Natural killer cell (primary cell): ENCODE data around the gene UBASH3B. TPM values are rescaled to one million over a fixed set of nuclear protein-coding genes. Genes with fewer than 3 reads are reported as not detected.
A peak's percentile ranks its signal among the peaks of the same experiment; 100 is the strongest.
"Not testable (repeated sequence)": the region's sequence is repeated elsewhere in the genome, so short reads cannot be mapped to it uniquely, and the experiment has no call there.

Source experiments
- ATAC-seq, 3 donors: fragments of 150-1000 bp in 2 of 3; fragments of 200-7000 bp in 1 of 3; cut with Tn5 transposase; 1 replicate in 1 of 3; 2 replicates in 2 of 3; pipeline ENCODE4 v1.10.0; 2021; ENCODE audit warnings: mild to moderate bottlenecking in 2 of 3, moderate library complexity in 2 of 3
- DNase-seq, 2 donors: peaks; one replicate each; pipeline versions ENCODE4 v3.0.0 to v3.0.0-alpha.2; 2013 to 2021; ENCODE audit warnings: mixed read lengths in 1 of 2
- H3K27ac ChIP-seq: one replicate; pipeline ENCODE4 v1.5.1; 2013; ENCODE audit warnings: mild to moderate bottlenecking, low read length
- H3K27me3 ChIP-seq: one replicate; pipeline ENCODE4 v1.6.1; 2013; ENCODE audit warnings: low read length; ENCODE audit not compliant: control insufficient read depth, insufficient read depth
- H3K36me3 ChIP-seq: one replicate; pipeline ENCODE4 v1.6.1; 2013; ENCODE audit warnings: low read length; ENCODE audit not compliant: control insufficient read depth, insufficient read depth
- H3K4me1 ChIP-seq: one replicate; pipeline ENCODE4 v1.6.1; 2013; ENCODE audit warnings: low read length; ENCODE audit not compliant: control insufficient read depth, insufficient read depth
- H3K4me3 ChIP-seq: one replicate; pipeline ENCODE4 v1.5.1; 2013; ENCODE audit warnings: low read length
- H3K9me3 ChIP-seq: one replicate; pipeline ENCODE4 v1.6.1; 2013; ENCODE audit warnings: low read length; ENCODE audit not compliant: control insufficient read depth, insufficient read depth
- H3K27ac Mint-ChIP-seq, 2 donors: one replicate each; pipeline ENCODE4 v1.8.0; 2022; ENCODE audit warnings: mild to moderate bottlenecking in 2 of 2, mixed read lengths in 2 of 2, moderate library complexity in 1 of 2
- H3K27me3 Mint-ChIP-seq, 2 donors: one replicate each; pipeline ENCODE4 v1.8.0; 2022; ENCODE audit warnings: low read depth in 2 of 2, mixed read lengths in 2 of 2
- H3K36me3 Mint-ChIP-seq: one replicate; pipeline ENCODE4 v1.8.0; 2022; ENCODE audit warnings: mixed read lengths
- H3K4me1 Mint-ChIP-seq, 2 donors: one replicate each; pipeline ENCODE4 v1.8.0; 2022; ENCODE audit warnings: mixed read lengths in 2 of 2
- H3K4me3 Mint-ChIP-seq: one replicate; pipeline ENCODE4 v1.8.0; 2022; ENCODE audit warnings: mild to moderate bottlenecking, moderate library complexity, mixed read lengths
- H3K9me3 Mint-ChIP-seq, 2 donors: one replicate each; pipeline ENCODE4 v1.8.0; 2022; ENCODE audit warnings: mixed read lengths in 2 of 2
- CTCF ChIP-seq: fragments of 200-600 bp; IDR thresholded peaks from one replicate; pipeline ENCODE4 v1.8.0; 2022; ENCODE audit warnings: antibody characterized with exemption
- WGBS: methylation state at CpG from one replicate; pipeline ENCODE4 v1.1.7; 2013; ENCODE audit warnings: missing lambda C conversion rate; ENCODE audit not compliant: insufficient coverage; 5-methylcytosine and 5-hydroxymethylcytosine counted together
- intact Hi-C: fragments of 100-400 bp; cut with micrococcal nuclease; formaldehyde crosslinking; loops from one replicate; pipeline ENCODE4 v1.14.2; 2022
- total RNA-seq, 4 donors: library from RNA; stranded (reverse); fragments of 120-200 nt in 1 of 4; gene quantifications; one replicate each; pipeline versions ENCODE4 v1.2.3 to v1.2.4, GENCODE V29; 2013 to 2022

The UBASH3B gene
- total RNA-seq, 3 donors from 2014 or later (not counting 1 experiment from before 2014, with no cell fraction given): 28.7 to 33.9 (median 33.5) TPM

- no peaks in the 10 kb centered on the region for H3K27me3 ChIP-seq
- intact Hi-C loops: no loop called here
- no peaks in the 10 kb centered on the region for H3K36me3 Mint-ChIP-seq
- no peaks in the 10 kb centered on the region for H3K9me3 ChIP-seq
- no peak for ATAC-seq
- TF ChIP-seq CTCF: no peak
- H3K27ac ChIP-seq: no peak overlapping the region
- H3K4me3 Mint-ChIP-seq: no peak overlapping the region
- no peak for DNase-seq
- peaks cover 66% of the 10 kb centered on the region for H3K4me1 ChIP-seq
- 93% methylated on average over 2 of the region's 2 CpGs for WGBS
- H3K4me1 Mint-ChIP-seq: peaks cover 69 to 72% of the 10 kb centered on the region in 2 donors
- no peak overlapping the region for H3K4me3 ChIP-seq
- H3K27ac Mint-ChIP-seq: peak overlapping the region in 1 of 2 donors; percentile 52
- peaks cover 0 to 8% of the 10 kb centered on the region in 2 donors for H3K27me3 Mint-ChIP-seq
- H3K36me3 ChIP-seq: no peaks in the 10 kb centered on the region
- no peaks in the 10 kb centered on the region for H3K9me3 Mint-ChIP-seq
These were observed 73.0 kb downstream of the UBASH3B start for GRCh38 chr11:122728561-122728960.

GRCh38 chr11:122729139-122729538 lies 73.6 kb downstream of the UBASH3B start:
- peaks cover 0 to 8% of the 10 kb centered on the region in 2 donors for H3K27me3 Mint-ChIP-seq
- DNase-seq (peak in 1 of 2 donors; percentile 43), ATAC-seq (peak; percentile 51 to 65 (median 63))
- no peak overlapping the region for H3K4me3 Mint-ChIP-seq
- H3K36me3 ChIP-seq: no peaks in the 10 kb centered on the region
- no peak for TF ChIP-seq CTCF
- H3K36me3 Mint-ChIP-seq: no peaks in the 10 kb centered on the region
- no peaks in the 10 kb centered on the region for H3K27me3 ChIP-seq
- H3K4me1 ChIP-seq: peaks cover 65% of the 10 kb centered on the region
- no peak overlapping the region for H3K27ac ChIP-seq
- 57% methylated on average over 4 of the region's 4 CpGs for WGBS
- H3K27ac Mint-ChIP-seq: peak overlapping the region in 1 of 2 donors; percentile 52
- H3K4me1 Mint-ChIP-seq: peaks cover 65 to 71% of the 10 kb centered on the region in 2 donors
- H3K4me3 ChIP-seq: no peak overlapping the region
- H3K9me3 ChIP-seq: no peaks in the 10 kb centered on the region
- intact Hi-C loops: no loop called here
- no peaks in the 10 kb centered on the region for H3K9me3 Mint-ChIP-seq

DNA sequence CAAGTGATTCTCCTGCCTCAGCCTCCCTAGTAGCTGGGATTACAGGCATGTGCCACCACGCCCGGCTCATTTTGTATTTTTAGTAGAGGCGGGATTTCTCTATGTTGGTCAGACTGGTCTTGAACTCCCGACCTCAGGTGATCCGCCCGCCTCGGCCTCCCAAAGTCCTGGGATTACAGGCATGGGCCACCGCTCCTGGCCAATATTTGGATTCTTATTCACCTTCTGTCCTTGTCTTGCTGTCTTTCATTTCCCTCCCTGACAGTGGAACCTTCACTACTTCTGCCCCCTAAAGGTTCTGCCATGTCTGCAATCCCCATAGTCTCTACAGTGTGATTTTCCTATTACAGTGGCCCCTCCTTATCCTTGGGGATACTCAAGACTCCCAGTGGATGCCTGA lies 75.2 kb downstream of the UBASH3B start:
- 96% methylated on average over 8 of the region's 8 CpGs for WGBS
- intact Hi-C loops, H3K27ac Mint-ChIP-seq, H3K9me3 ChIP-seq, H3K27ac ChIP-seq, H3K36me3 Mint-ChIP-seq, H3K27me3 ChIP-seq, H3K4me3 Mint-ChIP-seq, ATAC-seq, H3K9me3 Mint-ChIP-seq, H3K27me3 Mint-ChIP-seq, DNase-seq, H3K36me3 ChIP-seq, H3K4me3 ChIP-seq: not testable (repeated sequence)
- H3K4me1 Mint-ChIP-seq: peaks cover 59 to 68% of the 10 kb centered on the region in 2 donors
- peaks cover 57% of the 10 kb centered on the region for H3K4me1 ChIP-seq

- Mint-ChIP-seq H3K36me3 (no peaks in the 10 kb centered on the region), H3K9me3 (no peaks in the 10 kb centered on the region), H3K27me3 (no peaks in the 10 kb centered on the region), H3K4me1 (peaks cover 53 to 60% of the 10 kb centered on the region in 2 donors), H3K4me3 (no peak overlapping the region), H3K27ac (peak overlapping the region in 1 of 2 donors; percentile 14)
- Histone ChIP-seq H3K9me3 (no peaks in the 10 kb centered on the region), H3K27me3 (no peaks in the 10 kb centered on the region), H3K27ac (no peak overlapping the region), H3K4me1 (peaks cover 49% of the 10 kb centered on the region), H3K36me3 (no peaks in the 10 kb centered on the region), H3K4me3 (no peak overlapping the region)
- no peak for ATAC-seq
- TF ChIP-seq CTCF: no peak
- 88% methylated on average over 2 of the region's 2 CpGs for WGBS
- no peak for DNase-seq
- intact Hi-C loops: no loop called here
These were observed 76.0 kb downstream of the UBASH3B start for GRCh38 chr11:122731500-122731913.
